Measurements from ENCODE around the gene F7.

F7 gene

GRCh38 chr13:113148940-113149503 lies 43.4 kb downstream of the F7 start:
- TF ChIP-seq CTCF (IDR thresholded peaks at IDR 0.05; ENCODE audit: low read depth, low read length) (no peak), EZH2phosphoT487 (IDR thresholded peaks at IDR 0.05; ENCODE audit: low read depth) (no peak)
- H3K9me3 ChIP-seq (ENCODE audit: insufficient read depth, low read length) = no peaks in the 10 kb centered on the region; the same call in 1 of the 2 replicates
- H4K20me1 ChIP-seq (ENCODE audit: insufficient read depth, low read length) = no peaks in the 10 kb centered on the region
- H3K9ac ChIP-seq (ENCODE audit: low read length) = no peak overlapping the region
- H3K27ac ChIP-seq (ENCODE audit: low read length) = no peak overlapping the region
- peaks cover 8% of the 10 kb centered on the region; the same call in 1 of the 2 replicates for H3K27me3 ChIP-seq (ENCODE audit: low read depth, low read length)
- no peaks in the 10 kb centered on the region for H3K36me3 ChIP-seq (replicated peaks; ENCODE audit: low read depth, low read length)
- no peaks in the 10 kb centered on the region for H3K79me2 ChIP-seq (ENCODE audit: low read length)
- H3K4me3 ChIP-seq (ENCODE audit: low read length) = no peak overlapping the region
- H2AFZ ChIP-seq (ENCODE audit: low read depth, low read length) = no peak overlapping the region
- peaks cover 3% of the 10 kb centered on the region for H3K4me1 ChIP-seq (ENCODE audit: low read length)
- no peak overlapping the region for H3K4me2 ChIP-seq (ENCODE audit: low read length)

DNA sequence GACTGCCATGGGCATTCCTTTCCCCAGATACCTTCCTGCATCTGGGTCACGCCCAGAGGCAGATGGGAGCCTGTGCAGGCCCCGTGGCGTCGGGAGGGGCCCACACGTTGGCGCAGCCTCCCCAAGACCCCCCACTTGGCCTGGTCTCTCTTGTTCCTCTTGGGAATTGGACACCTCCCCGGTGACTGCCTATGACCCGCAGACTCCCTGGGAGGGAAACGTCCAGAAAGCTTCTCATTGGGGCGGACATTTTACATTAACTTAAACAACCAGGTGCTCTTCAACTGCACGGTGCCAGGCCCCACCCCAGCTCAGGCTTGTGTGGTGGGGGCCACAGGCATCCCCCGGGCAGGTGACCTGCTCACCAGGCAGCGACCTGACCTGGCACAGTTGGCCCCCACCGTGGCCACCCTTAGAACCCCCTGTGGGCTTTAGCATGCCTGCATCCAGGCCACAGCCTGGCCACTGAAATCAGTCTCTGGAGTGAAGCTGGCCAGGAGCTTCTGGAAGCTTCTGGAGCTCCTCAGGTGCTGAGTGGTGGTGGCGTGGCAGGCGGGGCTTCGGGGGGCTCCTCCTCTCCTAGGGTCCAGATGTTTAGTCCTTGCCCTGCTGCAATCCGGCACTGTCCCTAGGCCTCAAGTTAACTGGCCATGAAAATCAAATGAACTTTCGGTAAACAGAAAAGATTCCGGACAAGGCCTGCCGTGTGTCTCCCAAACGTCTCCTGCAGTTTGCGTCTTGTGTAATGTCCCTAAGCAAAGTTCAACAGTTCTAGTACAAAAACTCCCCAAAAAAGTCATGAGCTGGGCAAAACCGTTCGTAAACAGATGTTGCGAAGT lies 44.3 kb downstream of the F7 start:
- H2AFZ ChIP-seq (ENCODE audit: low read depth, low read length) = no peak overlapping the region
- no peak for TF ChIP-seq EZH2phosphoT487 (IDR thresholded peaks at IDR 0.05; ENCODE audit: low read depth)
- TF ChIP-seq CTCF (IDR thresholded peaks at IDR 0.05; ENCODE audit: low read depth, low read length) = no peak
- no peaks in the 10 kb centered on the region for H3K79me2 ChIP-seq (ENCODE audit: low read length)
- H3K4me1 ChIP-seq (ENCODE audit: low read length) = peaks cover 6% of the 10 kb centered on the region
- H3K4me2 ChIP-seq (ENCODE audit: low read length) = no peak overlapping the region
- H3K9me3 ChIP-seq (ENCODE audit: insufficient read depth, low read length) = no peaks in the 10 kb centered on the region
- H3K27ac ChIP-seq (ENCODE audit: low read length) = no peak overlapping the region
- no peak overlapping the region for H3K9ac ChIP-seq (ENCODE audit: low read length)
- H4K20me1 ChIP-seq (ENCODE audit: insufficient read depth, low read length) = no peaks in the 10 kb centered on the region
- no peak overlapping the region for H3K4me3 ChIP-seq (ENCODE audit: low read length)
- peaks cover 8% of the 10 kb centered on the region; the same call in 1 of the 2 replicates for H3K27me3 ChIP-seq (ENCODE audit: low read depth, low read length)
- H3K36me3 ChIP-seq (replicated peaks; ENCODE audit: low read depth, low read length) = no peaks in the 10 kb centered on the region

DNA sequence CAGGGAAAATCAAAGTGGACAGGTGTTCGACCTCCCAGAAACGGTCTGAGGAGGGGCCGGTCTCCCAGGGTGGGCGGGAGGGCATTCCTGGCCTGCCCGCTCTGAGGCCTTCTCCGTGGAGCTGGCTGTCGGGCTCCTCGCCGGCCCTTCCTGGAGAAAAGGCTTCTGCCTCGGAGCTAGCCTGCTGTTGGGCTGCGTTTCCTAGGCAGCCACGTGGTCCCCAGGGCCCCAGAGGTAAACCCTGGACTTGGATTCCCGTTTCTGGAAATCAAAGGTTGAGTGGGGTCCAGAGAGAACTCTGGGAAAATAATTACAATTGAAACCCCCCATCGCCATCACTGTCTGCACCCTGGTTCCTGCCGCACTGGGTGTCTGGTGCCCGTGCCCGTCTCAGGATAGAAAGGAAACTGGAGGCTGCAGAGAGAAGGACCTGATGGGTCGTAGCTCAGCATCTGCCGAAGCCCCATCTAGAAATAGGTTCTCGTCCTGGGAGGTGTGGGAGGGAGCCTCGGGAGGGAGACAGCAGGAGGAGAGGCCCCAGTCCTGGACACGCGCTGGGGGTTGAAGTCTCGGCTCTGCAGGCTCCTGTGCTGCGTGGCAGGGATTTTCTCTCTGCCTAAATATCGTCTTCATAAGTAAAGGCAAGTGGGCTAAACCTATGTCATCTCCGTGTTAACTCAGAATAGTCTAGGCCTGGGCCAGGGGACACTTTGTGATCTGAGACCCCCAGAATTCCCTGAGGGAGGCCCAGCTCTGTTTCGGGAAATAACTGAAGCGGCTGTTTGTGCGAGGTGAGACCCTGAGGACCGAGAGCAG lies 45.2 kb downstream of the F7 start:
- Histone ChIP-seq H3K9me3 (ENCODE audit: insufficient read depth, low read length) (0 out of 2 replicates have a peak, but pooled peaks cover 3% of the 10 kb centered on the region), H4K20me1 (ENCODE audit: insufficient read depth, low read length) (no peaks in the 10 kb centered on the region), H3K27me3 (ENCODE audit: low read depth, low read length) (peaks cover 8% of the 10 kb centered on the region; the same call in 1 of the 2 replicates), H3K4me3 (ENCODE audit: low read length) (no peak overlapping the region), H3K36me3 (replicated peaks; ENCODE audit: low read depth, low read length) (no peaks in the 10 kb centered on the region), H3K79me2 (ENCODE audit: low read length) (no peaks in the 10 kb centered on the region), H3K4me2 (ENCODE audit: low read length) (no peak overlapping the region), H3K9ac (ENCODE audit: low read length) (no peak overlapping the region), H3K4me1 (ENCODE audit: low read length) (peaks cover 6% of the 10 kb centered on the region), H3K27ac (ENCODE audit: low read length) (no peak overlapping the region), H2AFZ (ENCODE audit: low read depth, low read length) (no peak overlapping the region)
- TF ChIP-seq EZH2phosphoT487 (IDR thresholded peaks at IDR 0.05; ENCODE audit: low read depth) = no peak
- TF ChIP-seq CTCF (IDR thresholded peaks at IDR 0.05; ENCODE audit: low read depth, low read length) = no peak
